Right atrium auricular region (tissue), 2 donors: ENCODE measurements around the gene SPATA12. TPM values are rescaled to one million over a fixed set of nuclear protein-coding genes. Genes with fewer than 3 reads are reported as not detected.
A peak's percentile ranks its signal among the peaks of the same experiment; 100 is the strongest.

Experiments
- DNase-seq: peaks from one replicate; pipeline ENCODE4 v3.0.0-alpha.2; 2019; ENCODE audit warnings: low spot score
- H3K27ac ChIP-seq, 2 donors: fragments of 200-600 bp; sonication (generic); 1 replicate in 1 of 2; 2 replicates in 1 of 2; pipeline ENCODE4 v1.5.1; 2016 to 2019
- H3K27me3 ChIP-seq, 2 donors: fragments of 200-600 bp; sonication (generic); one replicate each; pipeline versions ENCODE4 v1.5.1 to v1.6.0; 2017 to 2019
- H3K36me3 ChIP-seq: fragments of 200-600 bp; sonication (generic); one replicate; pipeline ENCODE4 v1.5.1; 2016
- H3K4me1 ChIP-seq, 2 donors: fragments of 200-600 bp; sonication (generic); one replicate each; pipeline versions ENCODE4 v1.5.1 to v1.6.0; 2017 to 2019
- H3K4me3 ChIP-seq, 2 donors: fragments of 200-600 bp; sonication (generic); 1 replicate in 1 of 2; 2 replicates in 1 of 2; pipeline ENCODE4 v1.5.1; 2017 to 2019; ENCODE audit warnings: mild to moderate bottlenecking in 1 of 2, moderate library complexity in 1 of 2
- H3K9me3 ChIP-seq, 2 donors: fragments of 200-600 bp; sonication (generic); one replicate each; pipeline ENCODE4 v1.5.1; 2019
- total RNA-seq, 2 donors: library from RNA; depleted of rRNA; stranded (reverse); fragments of >200 nt; gene quantifications; one replicate each; pipeline ENCODE4 v1.1.0, GENCODE V29; 2016
- TF ChIP-seq, protein P1 (sequence below), 2 donors: fragments of 200-600 bp; sonication (generic); IDR thresholded peaks; one replicate each; pipeline ENCODE4 v1.5.1; 2019; ENCODE audit warnings: antibody characterized with exemption in 2 of 2

Gene SPATA12
- total RNA-seq, 2 donors from 2014 or later, result not detected

DNA sequence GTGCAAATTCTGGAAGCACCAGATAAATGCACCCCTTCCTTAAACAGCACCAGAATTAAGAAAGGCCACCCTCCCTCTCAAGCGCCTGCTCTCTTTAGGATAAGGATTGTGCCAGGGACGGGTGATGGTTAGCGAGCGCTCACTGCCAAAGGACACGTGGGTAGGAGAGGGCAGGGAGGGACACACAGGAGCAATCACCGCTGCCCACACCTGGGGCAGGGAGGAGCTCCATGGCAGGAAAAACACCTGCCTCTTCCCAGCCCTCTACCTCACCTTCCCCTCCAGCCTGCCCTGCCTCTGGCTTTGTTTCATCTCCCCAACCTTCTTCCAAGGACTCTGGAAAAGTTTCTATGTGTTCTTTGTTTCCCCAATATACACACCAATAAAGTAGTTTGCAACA is 7.3 kb upstream of the SPATA12 start:
- Histone ChIP-seq H3K4me1 (peaks cover 0 to 8% of the 10 kb centered on the region in 2 donors), H3K36me3 (no peaks in the 10 kb centered on the region), H3K27ac (no peak overlapping the region), H3K4me3 (no peak overlapping the region), H3K9me3 (no peaks in the 10 kb centered on the region), H3K27me3 (no peaks in the 10 kb centered on the region)
- TF ChIP-seq, protein P1, sequence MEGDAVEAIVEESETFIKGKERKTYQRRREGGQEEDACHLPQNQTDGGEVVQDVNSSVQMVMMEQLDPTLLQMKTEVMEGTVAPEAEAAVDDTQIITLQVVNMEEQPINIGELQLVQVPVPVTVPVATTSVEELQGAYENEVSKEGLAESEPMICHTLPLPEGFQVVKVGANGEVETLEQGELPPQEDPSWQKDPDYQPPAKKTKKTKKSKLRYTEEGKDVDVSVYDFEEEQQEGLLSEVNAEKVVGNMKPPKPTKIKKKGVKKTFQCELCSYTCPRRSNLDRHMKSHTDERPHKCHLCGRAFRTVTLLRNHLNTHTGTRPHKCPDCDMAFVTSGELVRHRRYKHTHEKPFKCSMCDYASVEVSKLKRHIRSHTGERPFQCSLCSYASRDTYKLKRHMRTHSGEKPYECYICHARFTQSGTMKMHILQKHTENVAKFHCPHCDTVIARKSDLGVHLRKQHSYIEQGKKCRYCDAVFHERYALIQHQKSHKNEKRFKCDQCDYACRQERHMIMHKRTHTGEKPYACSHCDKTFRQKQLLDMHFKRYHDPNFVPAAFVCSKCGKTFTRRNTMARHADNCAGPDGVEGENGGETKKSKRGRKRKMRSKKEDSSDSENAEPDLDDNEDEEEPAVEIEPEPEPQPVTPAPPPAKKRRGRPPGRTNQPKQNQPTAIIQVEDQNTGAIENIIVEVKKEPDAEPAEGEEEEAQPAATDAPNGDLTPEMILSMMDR (IDR thresholded peaks at IDR 0.05), result no peak
- no peak for DNase-seq

DNA sequence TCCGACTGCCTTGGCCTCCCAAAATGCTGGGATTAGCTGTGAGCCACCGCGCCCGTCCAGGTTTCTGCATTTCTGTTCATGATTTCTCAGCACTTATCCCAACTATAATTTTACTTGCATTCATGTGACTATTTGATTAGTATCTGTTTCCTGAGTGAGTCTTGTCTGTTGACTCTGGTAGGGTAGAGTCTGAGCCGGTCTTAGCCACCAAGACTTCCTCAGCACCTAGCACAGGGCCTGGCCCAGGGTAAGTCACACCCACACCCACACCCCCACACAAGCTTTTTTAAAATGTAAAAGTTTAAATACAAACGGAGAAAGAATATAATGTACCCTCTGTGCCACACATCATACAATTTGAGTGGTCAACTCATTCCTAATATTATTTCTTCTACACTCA is 3.1 kb upstream of the SPATA12 start:
- Histone ChIP-seq H3K27me3 (no peaks in the 10 kb centered on the region), H3K4me1 (peaks cover 0 to 18% of the 10 kb centered on the region in 2 donors), H3K4me3 (no peak overlapping the region), H3K36me3 (no peaks in the 10 kb centered on the region), H3K27ac (no peak overlapping the region), H3K9me3 (no peaks in the 10 kb centered on the region)
- no peak for DNase-seq
- TF ChIP-seq, protein P1 (IDR thresholded peaks at IDR 0.05), result no peak

DNA sequence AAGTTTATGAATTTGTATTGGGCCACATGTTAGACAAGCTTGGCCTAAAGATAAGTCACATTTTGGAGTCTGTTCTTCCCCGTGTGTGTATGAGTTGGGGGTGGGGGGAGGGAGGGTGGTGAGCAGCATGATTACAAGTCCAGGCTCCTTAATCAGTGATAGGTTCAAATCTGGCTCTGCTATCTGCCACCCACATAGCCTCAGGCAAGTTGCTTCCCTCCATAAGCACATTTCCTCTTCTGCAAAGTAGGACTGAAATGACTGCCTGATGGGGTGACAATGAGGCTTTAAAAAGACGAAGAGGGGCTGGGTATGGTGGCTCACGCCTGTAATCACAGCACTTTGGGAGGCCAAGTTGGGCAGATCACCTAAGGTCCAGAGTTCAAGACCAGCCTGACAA is 1.1 kb upstream of the SPATA12 start:
- Histone ChIP-seq H3K27me3 (no peaks in the 10 kb centered on the region), H3K36me3 (no peaks in the 10 kb centered on the region), H3K4me3 (no peak overlapping the region), H3K9me3 (no peaks in the 10 kb centered on the region), H3K4me1 (peaks cover 0 to 32% of the 10 kb centered on the region in 2 donors), H3K27ac (no peak overlapping the region)
- TF ChIP-seq, protein P1 (IDR thresholded peaks at IDR 0.05), result no peak
- DNase-seq, result no peak

DNA sequence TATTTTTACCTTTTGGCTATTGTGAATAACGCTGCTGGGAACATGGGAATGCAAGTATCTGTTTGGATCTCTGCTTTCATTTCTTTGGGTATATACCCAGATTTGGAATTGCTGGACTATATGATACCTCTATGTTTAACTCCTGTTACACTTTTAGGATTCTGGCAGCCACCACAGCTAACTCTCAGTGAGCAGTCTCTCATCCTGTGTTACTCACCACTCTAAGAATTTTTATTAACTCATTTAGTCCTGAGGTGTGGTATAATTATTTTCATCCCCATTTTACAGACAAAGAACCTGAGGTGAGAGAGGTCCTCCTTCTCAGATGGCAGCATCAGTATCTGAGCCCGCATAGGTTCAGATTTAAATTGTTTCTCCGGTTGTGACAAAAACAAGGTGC is 1.1 kb downstream of the SPATA12 start:
- TF ChIP-seq, protein P1 (IDR thresholded peaks at IDR 0.05), result no peak
- Histone ChIP-seq H3K36me3 (no peaks in the 10 kb centered on the region), H3K27ac (no peak overlapping the region), H3K4me3 (no peak overlapping the region), H3K27me3 (no peaks in the 10 kb centered on the region), H3K4me1 (peaks cover 0 to 32% of the 10 kb centered on the region in 2 donors), H3K9me3 (no peaks in the 10 kb centered on the region)
- DNase-seq, result no peak

DNA sequence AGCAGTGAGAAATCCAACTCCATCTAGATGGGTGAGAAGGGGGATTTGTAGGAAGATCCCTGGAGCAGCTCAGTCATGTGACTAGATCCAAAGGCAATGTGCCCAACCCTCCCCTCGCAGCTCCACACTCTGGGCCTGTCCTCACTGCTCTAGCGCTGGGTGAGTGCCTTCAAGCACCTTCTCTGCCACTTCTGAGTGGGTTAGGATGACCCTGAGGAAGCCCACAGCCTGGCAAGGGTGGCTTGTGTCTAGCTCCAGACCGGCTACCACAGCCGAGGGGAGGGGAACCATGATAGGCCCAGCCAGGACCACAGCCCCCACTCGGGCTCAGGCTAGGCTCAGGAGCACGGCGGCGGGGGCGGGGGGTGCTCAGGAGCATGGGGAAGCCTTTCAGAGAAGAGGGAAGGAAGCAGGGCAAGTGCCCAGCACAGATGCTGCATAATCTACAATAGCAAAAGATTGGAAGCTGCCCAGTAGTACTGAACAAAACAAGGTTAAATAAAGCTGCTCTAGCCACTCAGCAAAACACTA is 1.7 kb downstream of the SPATA12 start:
- H3K4me1 ChIP-seq, result peaks cover 0 to 32% of the 10 kb centered on the region in 2 donors
- no peak for DNase-seq
- H3K27ac ChIP-seq, result peak overlapping the region; percentile 33 to 67
- H3K27me3 ChIP-seq, result no peaks in the 10 kb centered on the region
- TF ChIP-seq, protein P1 (IDR thresholded peaks at IDR 0.05), result no peak
- no peak overlapping the region for H3K4me3 ChIP-seq
- H3K9me3 ChIP-seq, result no peaks in the 10 kb centered on the region
- no peaks in the 10 kb centered on the region for H3K36me3 ChIP-seq

DNA sequence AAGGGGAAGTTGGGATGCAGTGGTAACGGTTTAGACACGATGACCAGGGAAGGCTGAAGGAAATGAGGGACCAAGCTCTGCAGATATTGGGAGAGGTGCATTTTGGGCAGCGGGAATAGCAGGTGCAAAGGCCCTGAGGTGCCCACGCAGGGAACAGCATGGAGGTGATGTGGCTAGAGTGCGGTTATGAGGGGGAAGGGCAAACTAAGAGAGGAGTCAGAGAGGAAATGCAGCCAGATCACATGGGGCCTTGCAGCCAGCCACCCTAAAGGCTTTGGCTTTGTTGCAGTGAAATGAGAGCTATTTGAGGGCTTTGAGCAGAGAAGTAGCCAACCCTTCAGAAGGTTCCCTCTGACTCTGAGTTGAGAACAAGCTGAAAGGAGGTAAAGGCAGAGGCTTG is 2.6 kb downstream of the SPATA12 start:
- TF ChIP-seq, protein P1 (IDR thresholded peaks at IDR 0.05), result no peak
- no peaks in the 10 kb centered on the region for H3K9me3 ChIP-seq
- peaks cover 0 to 35% of the 10 kb centered on the region in 2 donors for H3K4me1 ChIP-seq
- H3K36me3 ChIP-seq, result no peaks in the 10 kb centered on the region
- H3K4me3 ChIP-seq, result no peak overlapping the region
- no peak overlapping the region for H3K27ac ChIP-seq
- no peaks in the 10 kb centered on the region for H3K27me3 ChIP-seq
- DNase-seq, result no peak
